ENCODE results near the gene KIFC3.

KIFC3 gene

GRCh38 chr16:57709663-57710062 lies 92.6 kb downstream of the KIFC3 start:
- no peak for DNase-seq
